ENCODE measurements around the gene BCCIP. TPM values are rescaled to one million over a fixed set of nuclear protein-coding genes. Genes with fewer than 3 reads are reported as not detected.

BCCIP gene
- total RNA-seq, 2 experiments from 2014 or later: 106 to 115 TPM

DNA sequence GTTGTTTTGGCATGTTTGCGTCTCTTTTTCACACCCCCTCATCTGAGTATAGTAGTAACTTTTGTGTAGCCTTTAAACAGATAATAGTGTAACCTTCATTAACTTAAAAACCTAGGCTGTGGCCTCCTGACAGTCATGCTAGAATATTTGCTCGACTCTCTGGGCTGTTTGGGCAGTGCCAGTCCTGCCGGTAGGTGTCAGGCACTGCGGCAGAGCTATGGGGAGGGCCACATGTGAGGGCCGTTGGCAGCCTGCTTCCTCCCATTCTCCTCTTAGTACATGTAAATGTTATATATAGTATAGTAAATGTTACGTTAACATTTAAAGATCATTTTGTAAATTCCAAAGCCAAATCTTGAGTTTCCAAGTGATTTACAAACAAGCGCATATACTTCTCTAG is 26.1 kb downstream of the BCCIP start:
- H3K4me3 Mint-ChIP-seq: no peak overlapping the region
- DNase-seq (no peak), ATAC-seq (no peak)
- H3K4me1 Mint-ChIP-seq: no peaks in the 10 kb centered on the region
- H3K36me3 Mint-ChIP-seq (ENCODE audit: low read depth): peaks cover 25% of the 10 kb centered on the region
- intact Hi-C loops (cut with DNase I, micrococcal nuclease): no loop called here
- no peak overlapping the region for H3K27ac Mint-ChIP-seq
- ChIA-PET CTCF (no interaction called here), POLR2A (no interaction called here)
- H3K27me3 Mint-ChIP-seq: no peaks in the 10 kb centered on the region
- no peaks in the 10 kb centered on the region for H3K9me3 Mint-ChIP-seq (ENCODE audit: low read depth)

GRCh38 chr10:125850766-125851731 is 27.7 kb downstream of the BCCIP start:
- H3K27me3 Mint-ChIP-seq: no peaks in the 10 kb centered on the region
- H3K9me3 Mint-ChIP-seq (ENCODE audit: low read depth): no peaks in the 10 kb centered on the region
- no peak overlapping the region for H3K27ac Mint-ChIP-seq
- peaks cover 27% of the 10 kb centered on the region for H3K36me3 Mint-ChIP-seq (ENCODE audit: low read depth)
- no peak for ATAC-seq
- ChIA-PET CTCF (interaction anchor here (0.7 kb wide), 1 partner anchor 689 kb away, joined by 3 read pairs; no protein-coding TSS in a partner anchor), POLR2A (no interaction called here)
- no peaks in the 10 kb centered on the region for H3K4me1 Mint-ChIP-seq
- H3K4me3 Mint-ChIP-seq: no peak overlapping the region
- intact Hi-C loops (cut with DNase I, micrococcal nuclease): no loop called here
- DNase-seq: no peak

DNA sequence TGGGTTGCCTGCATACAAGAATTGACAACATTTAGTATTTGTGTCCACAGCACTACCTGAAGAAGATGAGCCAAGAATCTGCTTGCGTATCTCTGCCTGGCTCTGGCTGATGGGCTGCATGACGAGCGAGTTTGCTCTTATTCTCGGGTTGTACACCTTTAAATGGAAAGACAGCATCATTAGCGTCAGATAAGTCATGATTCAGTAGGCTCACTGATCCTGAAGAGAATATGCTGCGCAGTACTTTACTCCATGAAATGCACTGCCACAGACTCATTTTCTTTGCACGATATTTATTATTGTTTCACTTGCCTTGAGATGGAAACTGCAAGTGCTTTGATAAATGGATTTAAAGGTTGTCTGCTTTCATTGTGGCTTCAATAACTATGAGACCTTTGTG is 29.1 kb downstream of the BCCIP start:
- H3K9me3 Mint-ChIP-seq (ENCODE audit: low read depth): no peaks in the 10 kb centered on the region
- H3K4me3 Mint-ChIP-seq: no peak overlapping the region
- H3K27ac Mint-ChIP-seq: no peak overlapping the region
- H3K27me3 Mint-ChIP-seq: no peaks in the 10 kb centered on the region
- ChIA-PET POLR2A (no interaction called here), CTCF (no interaction called here)
- peaks cover 27% of the 10 kb centered on the region for H3K36me3 Mint-ChIP-seq (ENCODE audit: low read depth)
- no peaks in the 10 kb centered on the region for H3K4me1 Mint-ChIP-seq
- intact Hi-C loops (cut with DNase I, micrococcal nuclease): no loop called here
- DNase-seq (no peak), ATAC-seq (no peak)

DNA sequence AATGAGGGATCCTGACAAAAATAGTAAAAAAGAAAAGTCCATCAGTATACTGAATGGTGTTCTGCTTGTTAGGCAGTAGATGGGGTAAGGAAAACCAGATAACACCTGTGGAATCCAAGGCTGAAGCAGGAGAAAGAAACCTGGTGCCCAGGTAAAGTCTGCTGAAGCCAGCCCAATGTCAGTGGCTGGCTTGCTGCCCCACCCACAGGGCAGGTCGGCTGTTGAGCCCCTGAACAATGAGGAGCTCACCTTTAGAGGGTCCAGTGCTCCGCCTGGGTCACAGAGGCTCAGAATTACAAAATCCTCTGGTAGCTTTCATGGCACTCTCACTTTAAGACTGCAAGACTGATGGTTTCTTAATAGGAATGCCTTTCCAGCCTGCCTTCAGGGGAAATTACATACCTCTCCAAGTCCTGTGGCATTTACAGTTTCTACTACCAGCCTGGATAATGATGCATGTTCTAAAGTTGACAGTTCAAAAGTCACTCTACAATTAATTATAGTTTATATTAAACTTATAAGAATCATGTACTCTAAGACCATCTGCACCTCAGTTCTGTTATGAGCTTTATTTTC is 33.9 kb downstream of the BCCIP start:
- Mint-ChIP-seq H3K4me3 (no peak overlapping the region), H3K27ac (no peak overlapping the region), H3K4me1 (no peaks in the 10 kb centered on the region), H3K27me3 (no peaks in the 10 kb centered on the region), H3K36me3 (ENCODE audit: low read depth) (peaks cover 15% of the 10 kb centered on the region), H3K9me3 (ENCODE audit: low read depth) (no peaks in the 10 kb centered on the region)
- CTCF ChIA-PET: interaction anchor here (0.6 to 0.7 kb wide), 4 partner anchors 30 to 136 kb away, joined by 3 read pairs; no protein-coding TSS in a partner anchor
- no peak for ATAC-seq
- POLR2A ChIA-PET: no interaction called here
- intact Hi-C loops (cut with DNase I, micrococcal nuclease): no loop called here
- DNase-seq: no peak

DNA sequence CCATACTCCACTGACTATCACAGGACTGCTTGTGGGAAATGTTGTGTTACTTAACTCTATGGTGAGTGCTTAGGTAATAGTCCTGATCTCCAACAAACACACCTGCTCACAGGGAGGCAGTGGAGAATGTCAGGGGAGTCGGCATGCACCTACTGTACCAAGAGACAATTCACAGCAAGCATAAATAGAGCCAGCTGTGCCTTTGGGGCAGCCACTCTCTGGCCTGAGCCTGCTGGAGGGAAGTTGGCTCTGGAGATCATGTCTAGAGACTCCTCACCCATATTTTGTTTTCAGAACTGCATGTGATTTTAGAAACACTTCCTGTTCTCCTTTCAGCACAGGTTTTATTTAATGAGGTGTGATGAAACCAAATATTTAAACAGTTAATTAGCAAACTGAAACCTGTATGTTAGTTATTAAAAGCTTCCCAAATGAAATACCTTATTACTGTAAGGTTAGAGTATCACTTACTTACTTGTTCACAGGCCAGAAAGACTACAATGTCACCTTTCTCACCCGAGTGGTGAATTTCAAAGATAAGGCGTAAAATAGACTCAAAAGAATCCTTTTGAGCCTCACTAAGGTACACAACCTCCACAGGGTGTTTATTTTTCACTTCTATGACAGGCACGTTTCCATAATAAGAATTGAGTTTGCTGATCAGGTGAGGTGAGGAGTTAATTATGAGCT is 35.9 kb downstream of the BCCIP start:
- DNase-seq (no peak), ATAC-seq (no peak)

GRCh38 chr10:125865120-125865519 is 41.8 kb downstream of the BCCIP start:
- intact Hi-C loops (cut with DNase I, micrococcal nuclease): no loop called here
- no peak for ATAC-seq
- H3K27me3 Mint-ChIP-seq: no peaks in the 10 kb centered on the region
- DNase-seq: no peak
- ChIA-PET CTCF (interaction anchor here (0.7 kb wide), 2 partner anchors 1203 to 1600 kb away, joined by 3 read pairs; no protein-coding TSS in a partner anchor), POLR2A (interaction anchor here (0.6 kb wide), 1 partner anchor 14 kb away, joined by 3 read pairs; no protein-coding TSS in a partner anchor)
- no peaks in the 10 kb centered on the region for H3K9me3 Mint-ChIP-seq (ENCODE audit: low read depth)
- H3K4me3 Mint-ChIP-seq: no peak overlapping the region
- no peaks in the 10 kb centered on the region for H3K36me3 Mint-ChIP-seq (ENCODE audit: low read depth)
- H3K27ac Mint-ChIP-seq: no peak overlapping the region
- H3K4me1 Mint-ChIP-seq: no peaks in the 10 kb centered on the region

More for the DNA sequence above, 35.9 kb downstream of the BCCIP start:
- Mint-ChIP-seq H3K4me1 (no peaks in the 10 kb centered on the region), H3K36me3 (ENCODE audit: low read depth) (peaks cover 4% of the 10 kb centered on the region), H3K4me3 (no peak overlapping the region), H3K9me3 (ENCODE audit: low read depth) (no peaks in the 10 kb centered on the region), H3K27me3 (no peaks in the 10 kb centered on the region), H3K27ac (no peak overlapping the region)
- ChIA-PET CTCF (no interaction called here), POLR2A (no interaction called here)
- intact Hi-C loops (cut with DNase I, micrococcal nuclease): no loop called here

GRCh38 chr10:125866421-125867029 is 43.2 kb downstream of the BCCIP start:
- ChIA-PET CTCF (no interaction called here), POLR2A (no interaction called here)
- no peak overlapping the region for H3K27ac Mint-ChIP-seq
- H3K4me3 Mint-ChIP-seq: no peak overlapping the region
- no peaks in the 10 kb centered on the region for H3K4me1 Mint-ChIP-seq
- no peaks in the 10 kb centered on the region for H3K9me3 Mint-ChIP-seq (ENCODE audit: low read depth)
- ATAC-seq (no peak), DNase-seq (no peak)
- intact Hi-C loops (cut with DNase I, micrococcal nuclease): loop anchor here in 1 of 2 experiments (2.0 kb wide), 1 partner anchor 882 kb away; no protein-coding TSS in a partner anchor
- H3K36me3 Mint-ChIP-seq (ENCODE audit: low read depth): no peaks in the 10 kb centered on the region
- H3K27me3 Mint-ChIP-seq: no peaks in the 10 kb centered on the region

DNA sequence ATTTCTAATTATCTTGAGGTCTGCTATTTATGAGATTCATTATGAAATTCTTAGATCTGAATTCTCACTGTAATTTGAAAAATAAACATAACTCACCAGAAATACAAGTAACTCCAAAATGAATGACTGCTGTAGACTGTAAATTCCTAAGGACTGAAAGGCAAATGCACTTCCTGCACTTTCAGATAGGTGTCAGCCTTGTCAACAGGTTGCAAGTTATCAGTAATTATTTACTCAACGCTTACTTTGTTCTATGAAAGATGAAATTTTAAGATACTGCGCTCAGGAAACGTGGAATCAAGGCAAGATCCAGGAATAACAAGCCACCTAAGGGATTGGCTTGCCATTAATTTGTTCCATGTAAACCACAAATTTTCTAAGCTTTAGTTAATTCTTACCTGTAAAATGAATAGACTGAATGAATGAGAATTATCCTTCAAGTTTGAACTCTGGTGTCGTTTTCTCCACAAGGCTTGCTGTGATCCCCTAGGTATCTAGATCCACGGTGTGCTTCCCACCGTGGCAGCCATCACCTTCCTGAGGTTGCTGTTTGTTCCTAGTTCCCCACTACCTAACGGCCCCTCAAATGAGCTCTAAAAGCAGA is 45.1 kb downstream of the BCCIP start:
- Mint-ChIP-seq H3K27ac (no peak overlapping the region), H3K9me3 (ENCODE audit: low read depth) (no peaks in the 10 kb centered on the region), H3K36me3 (ENCODE audit: low read depth) (no peaks in the 10 kb centered on the region), H3K4me3 (no peak overlapping the region), H3K4me1 (no peaks in the 10 kb centered on the region), H3K27me3 (no peaks in the 10 kb centered on the region)
- ChIA-PET CTCF (interaction anchor here (0.6 to 1.2 kb wide), 5 partner anchors 12 to 991 kb away, joined by 3 to 5 read pairs (median 3); no protein-coding TSS in a partner anchor), POLR2A (no interaction called here)
- intact Hi-C loops (cut with DNase I, micrococcal nuclease): no loop called here
- DNase-seq: peak; percentile 10
- ATAC-seq: no peak

- DNase-seq (no peak), ATAC-seq (no peak)
- POLR2A ChIA-PET: no interaction called here
- CTCF ChIA-PET: no interaction called here
- H3K9me3 Mint-ChIP-seq (ENCODE audit: low read depth): no peaks in the 10 kb centered on the region
- H3K27ac Mint-ChIP-seq: no peak overlapping the region
- H3K4me1 Mint-ChIP-seq: no peaks in the 10 kb centered on the region
- peaks cover 11% of the 10 kb centered on the region for H3K36me3 Mint-ChIP-seq (ENCODE audit: low read depth)
- intact Hi-C loops (cut with DNase I, micrococcal nuclease): no loop called here
- H3K4me3 Mint-ChIP-seq: no peak overlapping the region
- H3K27me3 Mint-ChIP-seq: no peaks in the 10 kb centered on the region
Observed at GRCh38 chr10:125871338-125871737, 48.0 kb downstream of the BCCIP start.

DNA sequence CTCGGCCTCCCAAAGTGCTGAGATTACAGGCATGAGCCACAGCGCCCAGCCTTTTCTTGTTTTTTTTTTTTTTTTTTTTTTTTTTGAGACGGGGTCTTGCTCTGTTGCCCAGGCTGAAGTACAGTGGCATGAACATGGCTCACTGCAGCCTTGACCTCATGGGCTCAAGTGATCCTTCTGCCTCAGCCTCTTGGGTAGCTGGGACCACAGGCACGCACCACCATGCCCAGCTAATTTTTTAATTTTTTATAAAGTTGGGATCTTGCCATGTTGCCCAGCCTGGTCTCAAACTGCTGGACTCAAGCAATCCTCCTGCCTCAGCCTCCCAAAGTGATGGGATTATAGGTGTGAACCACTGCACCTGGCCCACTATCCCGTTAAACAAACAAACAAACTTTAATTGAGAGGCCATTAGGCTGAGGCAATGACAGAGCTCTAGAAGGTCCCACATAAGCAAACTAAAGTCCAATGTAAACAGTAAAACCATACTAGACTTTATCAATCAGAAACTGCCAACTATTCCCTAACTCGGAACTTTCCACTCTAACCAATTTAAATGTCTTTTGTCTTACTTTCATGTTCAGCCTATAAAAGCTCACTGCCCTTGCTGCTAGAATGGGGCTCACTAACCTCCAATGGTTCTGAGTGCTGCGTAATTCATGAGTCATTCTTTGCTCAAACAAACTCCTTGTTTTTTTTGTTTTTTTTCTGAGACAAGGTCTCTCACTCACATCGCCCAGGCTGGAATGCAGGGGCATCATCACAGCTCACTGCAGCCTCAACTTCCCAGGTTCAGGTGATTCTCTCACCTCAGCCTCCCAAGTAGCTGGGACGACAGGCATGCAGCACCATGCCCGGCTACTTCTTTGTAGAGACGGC is 55.9 kb downstream of the BCCIP start:
- Mint-ChIP-seq H3K4me3 (no peak overlapping the region), H3K27me3 (no peaks in the 10 kb centered on the region), H3K27ac (no peak overlapping the region), H3K36me3 (ENCODE audit: low read depth) (peaks cover 18% of the 10 kb centered on the region), H3K4me1 (no peaks in the 10 kb centered on the region), H3K9me3 (ENCODE audit: low read depth) (no peaks in the 10 kb centered on the region)
- DNase-seq (no peak), ATAC-seq (no peak)
- POLR2A ChIA-PET: interaction anchor here (0.6 kb wide), 1 partner anchor 14 kb away, joined by 3 read pairs; no protein-coding TSS in a partner anchor
- CTCF ChIA-PET: no interaction called here
- intact Hi-C loops (cut with DNase I, micrococcal nuclease): no loop called here
